Tibial artery (tissue), 4 donors: ENCODE measurements around the gene CLIP1.
A peak's percentile ranks its signal among the peaks of the same experiment; 100 is the strongest.

Experiments
- DNase-seq, 2 donors: peaks; one replicate each; pipeline ENCODE4 v3.0.0-alpha.2; 2019
- H3K27ac ChIP-seq, 2 donors: fragments of 200-600 bp; sonication (generic) in 1 of 2; 1 replicate in 1 of 2; 2 replicates in 1 of 2; pipeline ENCODE4 v1.5.1; 2018 to 2019; ENCODE audit warnings: mild to moderate bottlenecking in 1 of 2
- H3K27me3 ChIP-seq, 2 donors: fragments of 200-600 bp; sonication (generic) in 1 of 2; one replicate each; pipeline versions ENCODE4 v1.5.1 to v1.6.0; 2016 to 2019
- H3K36me3 ChIP-seq, 3 donors: fragments of 200-600 bp; sonication (generic) in 2 of 3; one replicate each; pipeline ENCODE4 v1.5.1; 2016 to 2019; ENCODE audit warnings: mild to moderate bottlenecking in 2 of 3
- H3K4me1 ChIP-seq, 4 donors: fragments of 200-600 bp; sonication (generic) in 2 of 4; 1 replicate in 3 of 4; 2 replicates in 1 of 4; pipeline ENCODE4 v1.5.1; 2016 to 2019
- H3K4me3 ChIP-seq, 2 donors: fragments of 200-600 bp; sonication (generic) in 1 of 2; 1 replicate in 1 of 2; 2 replicates in 1 of 2; pipeline ENCODE4 v1.5.1; 2018 to 2019; ENCODE audit warnings: mild to moderate bottlenecking in 2 of 2
- H3K9me3 ChIP-seq, 3 donors: fragments of 200-600 bp; sonication (generic) in 1 of 3; one replicate each; pipeline ENCODE4 v1.5.1; 2016 to 2019
- intact Hi-C: fragments of 100-400 bp; cut with DNase I; formaldehyde crosslinking; loops from one replicate; pipeline ENCODE4 v1.15.0; 2023; ENCODE audit warnings: low total_unique reads
- TF ChIP-seq, protein P1 (sequence below), 2 experiments: fragments of 200-600 bp in 1 of 2; fragments of 450-650 bp in 1 of 2; IDR thresholded peaks; one replicate each; pipeline ENCODE4 v1.5.1; 2017 to 2019; ENCODE audit warnings: antibody characterized with exemption in 2 of 2, mild to moderate bottlenecking in 1 of 2, moderate library complexity in 1 of 2

Gene CLIP1

GRCh38 chr12:122349078-122349477 lies 73.4 kb downstream of the CLIP1 start:
- no peak overlapping the region for H3K27ac ChIP-seq
- DNase-seq = no peak
- TF ChIP-seq, protein P1, sequence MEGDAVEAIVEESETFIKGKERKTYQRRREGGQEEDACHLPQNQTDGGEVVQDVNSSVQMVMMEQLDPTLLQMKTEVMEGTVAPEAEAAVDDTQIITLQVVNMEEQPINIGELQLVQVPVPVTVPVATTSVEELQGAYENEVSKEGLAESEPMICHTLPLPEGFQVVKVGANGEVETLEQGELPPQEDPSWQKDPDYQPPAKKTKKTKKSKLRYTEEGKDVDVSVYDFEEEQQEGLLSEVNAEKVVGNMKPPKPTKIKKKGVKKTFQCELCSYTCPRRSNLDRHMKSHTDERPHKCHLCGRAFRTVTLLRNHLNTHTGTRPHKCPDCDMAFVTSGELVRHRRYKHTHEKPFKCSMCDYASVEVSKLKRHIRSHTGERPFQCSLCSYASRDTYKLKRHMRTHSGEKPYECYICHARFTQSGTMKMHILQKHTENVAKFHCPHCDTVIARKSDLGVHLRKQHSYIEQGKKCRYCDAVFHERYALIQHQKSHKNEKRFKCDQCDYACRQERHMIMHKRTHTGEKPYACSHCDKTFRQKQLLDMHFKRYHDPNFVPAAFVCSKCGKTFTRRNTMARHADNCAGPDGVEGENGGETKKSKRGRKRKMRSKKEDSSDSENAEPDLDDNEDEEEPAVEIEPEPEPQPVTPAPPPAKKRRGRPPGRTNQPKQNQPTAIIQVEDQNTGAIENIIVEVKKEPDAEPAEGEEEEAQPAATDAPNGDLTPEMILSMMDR (IDR thresholded peaks at IDR 0.05) = no peak
- intact Hi-C loops = no loop called here
- no peaks in the 10 kb centered on the region for H3K27me3 ChIP-seq
- peaks cover 44 to 72% (median 63%) of the 10 kb centered on the region in 3 donors for H3K36me3 ChIP-seq
- H3K4me3 ChIP-seq = no peak overlapping the region
- H3K9me3 ChIP-seq = no peaks in the 10 kb centered on the region
- H3K4me1 ChIP-seq = peaks cover 0 to 12% (median 4%) of the 10 kb centered on the region in 4 donors

DNA sequence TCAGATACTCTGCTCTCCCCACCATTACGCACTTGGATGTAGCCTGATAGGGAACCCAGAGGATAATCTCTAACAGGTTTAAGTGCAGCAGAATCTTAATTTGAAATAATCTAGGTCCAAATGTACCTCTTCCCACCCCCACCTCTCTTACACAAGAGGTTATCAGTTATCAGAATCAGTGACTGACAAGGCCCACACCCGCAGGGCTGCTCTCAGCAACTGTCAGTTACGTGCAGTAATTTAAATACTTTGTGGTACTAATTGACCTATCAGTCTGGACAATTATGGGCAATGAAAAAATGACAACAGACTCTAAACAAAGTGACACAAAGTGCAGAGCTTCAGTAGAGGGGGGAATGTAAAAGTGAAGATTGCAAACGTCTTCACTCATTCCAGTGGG lies 74.0 kb downstream of the CLIP1 start:
- Histone ChIP-seq H3K9me3 (no peaks in the 10 kb centered on the region), H3K36me3 (peaks cover 38 to 67% (median 57%) of the 10 kb centered on the region in 3 donors), H3K27me3 (no peaks in the 10 kb centered on the region), H3K27ac (no peak overlapping the region), H3K4me1 (peaks cover 0 to 12% (median 4%) of the 10 kb centered on the region in 4 donors), H3K4me3 (no peak overlapping the region)
- intact Hi-C loops = no loop called here
- TF ChIP-seq, protein P1 (IDR thresholded peaks at IDR 0.05) = no peak
- no peak for DNase-seq

- intact Hi-C loops = no loop called here
Measured at GRCh38 chr12:122346054-122346453, 76.4 kb downstream of the CLIP1 start.

GRCh38 chr12:122345042-122345441 lies 77.4 kb downstream of the CLIP1 start:
- H3K4me3 ChIP-seq = no peak overlapping the region
- H3K27me3 ChIP-seq = no peaks in the 10 kb centered on the region
- peaks cover 30 to 73% (median 51%) of the 10 kb centered on the region in 3 donors for H3K36me3 ChIP-seq
- intact Hi-C loops = no loop called here
- peaks cover 0 to 3% (median under 1%) of the 10 kb centered on the region in 4 donors for H3K4me1 ChIP-seq
- H3K27ac ChIP-seq = no peak overlapping the region
- no peak for DNase-seq
- TF ChIP-seq, protein P1 (IDR thresholded peaks at IDR 0.05) = no peak
- no peaks in the 10 kb centered on the region for H3K9me3 ChIP-seq

More at GRCh38 chr12:122346054-122346453, 76.4 kb downstream of the CLIP1 start:
- Histone ChIP-seq H3K27ac (no peak overlapping the region), H3K36me3 (peaks cover 24 to 63% (median 51%) of the 10 kb centered on the region in 3 donors), H3K9me3 (no peaks in the 10 kb centered on the region), H3K27me3 (no peaks in the 10 kb centered on the region), H3K4me1 (peaks cover 0 to 12% (median 4%) of the 10 kb centered on the region in 4 donors), H3K4me3 (no peak overlapping the region)
- TF ChIP-seq, protein P1 (IDR thresholded peaks at IDR 0.05) = no peak
- DNase-seq = no peak

- H3K27me3 ChIP-seq = no peaks in the 10 kb centered on the region
- H3K9me3 ChIP-seq = no peaks in the 10 kb centered on the region
- no peak overlapping the region for H3K4me3 ChIP-seq
- no peaks in the 10 kb centered on the region for H3K4me1 ChIP-seq
- intact Hi-C loops = no loop called here
- H3K36me3 ChIP-seq = peaks cover 60 to 96% (median 72%) of the 10 kb centered on the region in 3 donors
- no peak for DNase-seq
- TF ChIP-seq, protein P1 (IDR thresholded peaks at IDR 0.05) = peak; percentile 29 to 43
- no peak overlapping the region for H3K27ac ChIP-seq
Measured at GRCh38 chr12:122336015-122336946, 86.2 kb downstream of the CLIP1 start.
